Mesothelial cell of epicardium (in vitro differentiated cells): Measurements from ENCODE around the gene SMIM38. TPM values are rescaled to one million over a fixed set of nuclear protein-coding genes. Genes with fewer than 3 reads are reported as not detected.

Experiments
- DNase-seq, 2 experiments: peaks; one replicate each; pipeline ENCODE4 v3.0.0; 2021; ENCODE audit warnings: low spot score in 2 of 2; ENCODE audit not compliant: unreplicated experiment in 2 of 2
- H3K27ac Mint-ChIP-seq: 2 replicates; pipeline ENCODE4 v1.8.0; 2021; ENCODE audit warnings: mixed read lengths
- H3K27me3 Mint-ChIP-seq: 2 replicates; pipeline ENCODE4 v1.8.0; 2021; ENCODE audit warnings: low read depth, mixed read lengths
- H3K36me3 Mint-ChIP-seq: 2 replicates; pipeline ENCODE4 v1.8.0; 2021; ENCODE audit warnings: mixed read lengths
- H3K4me1 Mint-ChIP-seq: 2 replicates; pipeline ENCODE4 v1.8.0; 2021; ENCODE audit warnings: mixed read lengths
- H3K4me3 Mint-ChIP-seq: 2 replicates; pipeline ENCODE4 v1.8.0; 2021; ENCODE audit warnings: mild to moderate bottlenecking, moderate library complexity, mixed read lengths
- H3K9me3 Mint-ChIP-seq: 2 replicates; pipeline ENCODE4 v1.8.0; 2021; ENCODE audit warnings: mixed read lengths
- total RNA-seq: library from RNA; stranded (reverse); gene quantifications from 3 replicates; pipeline ENCODE4 v1.2.1, GENCODE V29; 2021
- TF ChIP-seq, protein P1 (sequence below): fragments of 200-600 bp; sonication (generic); IDR thresholded peaks from one replicate; pipeline ENCODE4 v1.5.0; 2021; ENCODE audit warnings: antibody characterized with exemption; ENCODE audit not compliant: unreplicated experiment

SMIM38 gene
- total RNA-seq, 1 donor from 2014 or later = 2.5 TPM

DNA sequence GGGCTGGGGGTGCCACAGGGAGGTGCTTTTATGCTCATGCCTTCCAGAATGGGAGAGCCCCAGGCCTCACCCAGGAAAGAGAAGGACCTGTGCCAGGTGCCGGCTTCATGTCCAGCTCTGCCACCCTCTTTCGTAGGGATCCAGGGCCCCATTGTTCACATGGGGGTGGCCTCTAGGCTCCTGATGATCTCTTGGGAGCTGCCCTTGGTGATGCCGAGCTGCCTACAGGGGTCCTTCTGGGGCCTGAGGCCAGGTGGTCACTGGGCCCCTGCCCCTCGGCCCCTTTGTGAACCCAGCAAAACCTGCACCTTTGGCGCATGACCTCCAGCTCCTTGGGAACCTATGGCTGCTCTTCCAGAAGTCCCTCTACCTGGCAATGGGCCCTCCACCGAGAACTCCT, 41.4 kb upstream of the SMIM38 start:
- H3K9me3 Mint-ChIP-seq = peaks cover 14% of the 10 kb centered on the region
- H3K27me3 Mint-ChIP-seq = no peaks in the 10 kb centered on the region
- H3K27ac Mint-ChIP-seq = no peak overlapping the region
- no peaks in the 10 kb centered on the region for H3K36me3 Mint-ChIP-seq
- no peak overlapping the region for H3K4me3 Mint-ChIP-seq
- DNase-seq = no peak
- TF ChIP-seq, protein P1, sequence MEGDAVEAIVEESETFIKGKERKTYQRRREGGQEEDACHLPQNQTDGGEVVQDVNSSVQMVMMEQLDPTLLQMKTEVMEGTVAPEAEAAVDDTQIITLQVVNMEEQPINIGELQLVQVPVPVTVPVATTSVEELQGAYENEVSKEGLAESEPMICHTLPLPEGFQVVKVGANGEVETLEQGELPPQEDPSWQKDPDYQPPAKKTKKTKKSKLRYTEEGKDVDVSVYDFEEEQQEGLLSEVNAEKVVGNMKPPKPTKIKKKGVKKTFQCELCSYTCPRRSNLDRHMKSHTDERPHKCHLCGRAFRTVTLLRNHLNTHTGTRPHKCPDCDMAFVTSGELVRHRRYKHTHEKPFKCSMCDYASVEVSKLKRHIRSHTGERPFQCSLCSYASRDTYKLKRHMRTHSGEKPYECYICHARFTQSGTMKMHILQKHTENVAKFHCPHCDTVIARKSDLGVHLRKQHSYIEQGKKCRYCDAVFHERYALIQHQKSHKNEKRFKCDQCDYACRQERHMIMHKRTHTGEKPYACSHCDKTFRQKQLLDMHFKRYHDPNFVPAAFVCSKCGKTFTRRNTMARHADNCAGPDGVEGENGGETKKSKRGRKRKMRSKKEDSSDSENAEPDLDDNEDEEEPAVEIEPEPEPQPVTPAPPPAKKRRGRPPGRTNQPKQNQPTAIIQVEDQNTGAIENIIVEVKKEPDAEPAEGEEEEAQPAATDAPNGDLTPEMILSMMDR = no peak
- H3K4me1 Mint-ChIP-seq = no peaks in the 10 kb centered on the region

DNA sequence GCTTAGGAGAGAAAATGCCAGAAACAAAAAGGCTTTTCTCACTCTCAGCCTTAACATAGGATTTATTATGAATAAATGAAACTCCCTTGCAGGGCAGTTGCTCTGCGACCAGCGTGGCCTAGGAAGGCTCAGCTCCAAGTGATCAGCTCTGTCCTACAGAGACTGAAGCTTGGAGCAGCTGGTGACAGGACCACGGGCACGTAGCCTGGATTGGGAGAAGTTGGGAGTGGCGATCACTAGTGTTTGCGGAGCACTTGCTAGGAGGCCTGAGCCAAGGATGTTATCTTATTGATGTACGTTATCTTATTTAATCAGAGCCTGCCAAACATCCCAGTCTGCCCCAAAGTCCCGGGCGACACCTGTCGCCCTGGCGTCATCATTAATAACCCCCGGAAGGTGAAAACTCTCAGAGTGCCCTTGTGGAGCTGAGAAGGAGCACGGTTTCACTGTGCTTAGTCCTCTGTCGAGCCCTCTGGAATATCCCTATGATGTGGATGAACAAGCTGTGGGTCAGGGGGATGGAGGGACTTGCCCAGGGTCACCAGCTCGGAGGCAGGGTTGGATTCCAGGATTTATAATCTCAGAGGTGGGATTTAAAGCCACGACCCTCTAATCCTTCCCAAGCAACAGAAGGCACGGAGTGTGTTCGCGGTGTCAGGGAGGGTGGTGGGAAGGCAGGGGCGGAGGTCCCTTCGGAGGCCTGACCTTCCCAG, 40.8 kb upstream of the SMIM38 start:
- H3K27ac Mint-ChIP-seq = no peak overlapping the region
- DNase-seq = no peak
- TF ChIP-seq, protein P1 = no peak
- no peak overlapping the region for H3K4me3 Mint-ChIP-seq
- H3K4me1 Mint-ChIP-seq = no peaks in the 10 kb centered on the region
- no peaks in the 10 kb centered on the region for H3K27me3 Mint-ChIP-seq
- H3K9me3 Mint-ChIP-seq = peaks cover 16% of the 10 kb centered on the region
- no peaks in the 10 kb centered on the region for H3K36me3 Mint-ChIP-seq

DNA sequence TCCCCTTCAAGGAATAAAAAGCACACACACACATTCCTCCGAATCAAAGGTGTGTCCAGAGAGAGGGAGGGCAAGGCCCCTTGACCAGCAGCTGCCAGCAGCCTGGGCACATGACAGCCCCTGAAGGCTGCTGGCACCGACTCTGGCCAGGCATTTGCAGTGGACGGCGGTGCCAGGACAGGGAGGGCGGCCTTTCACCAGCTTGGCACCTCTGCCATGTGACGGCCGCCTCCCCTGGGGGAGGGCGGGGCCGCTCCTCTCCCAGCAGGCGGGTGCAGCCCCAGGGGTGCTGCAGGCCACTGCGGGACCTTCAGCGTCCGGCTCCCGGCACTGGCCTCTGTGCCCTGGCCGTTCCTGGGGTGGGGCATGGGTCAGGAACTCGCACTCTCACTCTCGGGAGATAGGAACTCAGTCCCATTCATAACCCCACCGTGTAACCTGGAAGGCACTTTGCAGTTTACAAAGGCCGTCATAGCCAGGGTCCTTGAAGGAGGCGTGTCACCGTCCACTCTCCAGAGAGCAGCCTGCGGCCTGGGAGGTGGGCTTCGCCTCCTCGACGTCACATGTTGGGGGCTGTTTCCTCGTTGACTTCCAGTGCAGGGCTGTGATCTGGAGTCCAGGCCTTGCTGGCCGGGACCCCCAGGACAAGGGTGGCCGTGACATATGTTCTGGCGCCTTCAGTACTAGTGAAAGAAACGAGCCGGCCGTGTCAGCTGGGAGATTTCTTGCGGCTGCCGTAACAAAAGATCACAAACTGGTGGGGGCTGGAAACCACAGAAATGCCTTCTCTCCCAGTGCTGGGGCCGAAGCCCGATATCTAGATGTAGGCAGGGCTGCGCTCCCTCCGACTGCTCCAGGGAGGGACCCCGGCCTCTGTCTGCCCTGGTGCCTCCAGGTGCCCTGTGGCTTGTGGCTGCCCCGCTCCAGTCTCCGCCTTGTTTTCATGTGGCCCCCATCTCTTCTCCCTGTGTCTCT, 39.9 kb upstream of the SMIM38 start:
- DNase-seq = no peak
- H3K27ac Mint-ChIP-seq = no peak overlapping the region
- no peaks in the 10 kb centered on the region for H3K36me3 Mint-ChIP-seq
- no peaks in the 10 kb centered on the region for H3K27me3 Mint-ChIP-seq
- no peak overlapping the region for H3K4me3 Mint-ChIP-seq
- H3K9me3 Mint-ChIP-seq = peaks cover 10% of the 10 kb centered on the region
- no peaks in the 10 kb centered on the region for H3K4me1 Mint-ChIP-seq
- TF ChIP-seq, protein P1 = no peak

DNA sequence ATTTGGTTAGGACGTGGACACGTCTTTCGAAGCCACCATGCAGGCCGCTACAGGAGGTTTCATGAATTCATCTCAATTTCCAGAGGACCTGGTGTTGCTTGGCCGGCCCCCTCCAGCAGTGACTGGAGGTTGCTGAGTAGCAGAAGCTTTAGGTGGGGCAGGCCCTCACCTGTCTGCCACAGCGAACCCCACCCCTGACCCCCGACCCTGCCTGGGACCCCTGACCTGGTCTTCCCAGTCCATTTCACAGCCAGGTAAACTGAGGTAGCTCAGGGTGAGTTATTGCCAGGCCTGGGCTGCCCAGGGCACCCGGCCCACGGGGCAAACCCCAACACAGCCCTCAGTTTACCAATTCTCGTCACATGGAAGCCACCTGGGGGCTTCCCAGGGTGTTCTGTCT, 39.1 kb upstream of the SMIM38 start:
- TF ChIP-seq, protein P1 = no peak
- Mint-ChIP-seq H3K4me3 (no peak overlapping the region), H3K4me1 (no peaks in the 10 kb centered on the region), H3K27ac (no peak overlapping the region), H3K36me3 (no peaks in the 10 kb centered on the region), H3K27me3 (no peaks in the 10 kb centered on the region), H3K9me3 (peaks cover 7% of the 10 kb centered on the region)
- no peak for DNase-seq

DNA sequence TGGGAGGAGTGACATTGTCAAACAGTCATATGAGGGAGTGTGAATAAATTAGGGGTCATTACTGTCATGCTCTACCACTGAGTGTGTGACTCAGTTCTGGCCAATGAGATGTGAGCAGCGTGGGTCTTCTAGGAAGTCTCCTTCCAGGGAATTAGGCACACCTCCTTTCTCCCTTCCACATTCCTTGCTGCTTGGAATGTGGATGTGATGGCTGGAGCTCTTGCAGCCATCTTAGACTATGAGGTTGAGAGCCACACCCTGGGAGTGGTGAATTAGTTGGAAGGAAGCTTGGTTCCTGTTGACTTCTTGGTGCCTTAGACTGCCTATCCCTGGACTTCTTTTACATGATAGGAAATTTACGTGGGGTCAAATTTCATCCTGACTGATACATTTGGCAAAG, 36.5 kb upstream of the SMIM38 start:
- H3K27ac Mint-ChIP-seq = no peak overlapping the region
- H3K9me3 Mint-ChIP-seq = peaks cover 7% of the 10 kb centered on the region
- H3K36me3 Mint-ChIP-seq = no peaks in the 10 kb centered on the region
- peaks cover 16% of the 10 kb centered on the region for H3K4me1 Mint-ChIP-seq
- no peaks in the 10 kb centered on the region for H3K27me3 Mint-ChIP-seq
- TF ChIP-seq, protein P1 = no peak
- no peak for DNase-seq
- no peak overlapping the region for H3K4me3 Mint-ChIP-seq
